ENCODE results near the gene KIF3C. TPM values are rescaled to one million over a fixed set of nuclear protein-coding genes. Genes with fewer than 3 reads are reported as not detected.
"Not testable (repeated sequence)": the region's sequence is repeated elsewhere in the genome, so short reads cannot be mapped to it uniquely, and the experiment has no call there.

KIF3C gene
- total RNA-seq, 1 experiment from 2014 or later = 17.5 TPM

- no peak for DNase-seq (ENCODE audit: low read depth)
These were observed 15.6 kb downstream of the KIF3C start for GRCh38 chr2:25966531-25967270.

GRCh38 chr2:25964891-25965290 lies 17.4 kb downstream of the KIF3C start:
- DNase-seq (ENCODE audit: low read depth) = peak; percentile 64

- peak; percentile 93 for DNase-seq (ENCODE audit: low read depth)
These were observed 21.4 kb downstream of the KIF3C start for GRCh38 chr2:25960920-25961319.

- DNase-seq (ENCODE audit: low read depth) = no peak
These were observed 21.9 kb downstream of the KIF3C start for GRCh38 chr2:25960396-25960795.

DNA sequence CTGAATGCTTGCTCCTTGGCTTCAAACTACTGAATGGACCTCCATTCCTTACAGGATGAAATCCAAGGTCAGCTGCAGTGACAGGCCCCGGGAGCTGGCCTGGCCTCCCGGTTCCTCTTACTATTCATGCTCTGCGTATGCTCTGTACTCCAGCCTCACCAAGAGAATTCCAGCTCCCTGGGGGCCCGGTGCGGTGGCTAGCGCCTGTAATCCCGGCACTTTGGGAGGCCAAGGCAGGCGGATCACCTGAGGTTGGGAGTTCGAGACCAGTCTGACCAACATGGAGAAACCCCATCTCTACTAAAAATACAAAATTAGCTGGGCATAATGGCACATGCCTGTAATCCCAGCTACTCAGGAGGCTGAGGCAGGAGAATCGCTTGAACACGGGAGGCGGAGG lies 23.7 kb downstream of the KIF3C start:
- not testable (repeated sequence) for DNase-seq (ENCODE audit: low read depth)

DNA sequence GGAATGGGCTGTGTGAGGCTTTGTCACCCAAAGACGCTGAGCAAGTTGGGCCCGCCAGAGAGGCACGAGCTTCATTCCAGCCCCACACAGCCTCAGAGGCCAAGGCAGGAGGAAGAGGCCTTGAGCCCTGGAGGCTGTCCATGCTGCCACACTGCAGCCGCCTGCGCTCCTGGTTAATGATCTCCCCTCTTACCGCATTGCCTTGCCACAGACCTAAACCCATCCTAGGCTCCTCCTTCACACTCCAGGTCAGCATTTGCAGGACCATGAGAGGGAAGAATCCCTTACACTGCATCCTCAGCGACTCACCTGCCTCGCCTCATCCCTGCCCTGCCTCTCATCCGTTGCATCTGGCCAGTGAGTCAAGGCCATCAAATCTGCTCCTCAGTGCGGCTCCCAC lies 24.6 kb downstream of the KIF3C start:
- DNase-seq (ENCODE audit: low read depth) = no peak

- no peak for DNase-seq (ENCODE audit: low read depth)
These were observed 26.3 kb downstream of the KIF3C start for GRCh38 chr2:25955869-25956535.

DNA sequence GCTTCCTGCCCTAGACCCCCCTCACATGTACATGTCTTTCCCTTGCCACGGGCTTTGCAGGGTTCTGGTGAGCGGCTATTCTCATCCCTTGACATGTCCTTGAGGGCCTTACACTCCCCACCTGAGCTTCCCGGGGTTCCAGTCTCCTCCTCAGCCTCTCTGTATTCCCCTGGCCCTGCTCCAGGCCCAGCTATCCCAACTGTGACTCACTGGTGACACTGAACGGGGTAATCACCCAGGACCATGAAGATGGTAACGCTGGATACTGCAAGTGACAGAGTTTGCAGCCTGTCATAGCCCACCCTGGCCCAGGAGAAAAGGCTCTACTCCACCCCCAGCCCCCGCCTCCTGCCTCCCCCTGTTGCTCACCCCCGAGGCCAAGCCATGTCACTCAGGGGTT lies 27.3 kb downstream of the KIF3C start:
- DNase-seq (ENCODE audit: low read depth) = peak; percentile 30

DNA sequence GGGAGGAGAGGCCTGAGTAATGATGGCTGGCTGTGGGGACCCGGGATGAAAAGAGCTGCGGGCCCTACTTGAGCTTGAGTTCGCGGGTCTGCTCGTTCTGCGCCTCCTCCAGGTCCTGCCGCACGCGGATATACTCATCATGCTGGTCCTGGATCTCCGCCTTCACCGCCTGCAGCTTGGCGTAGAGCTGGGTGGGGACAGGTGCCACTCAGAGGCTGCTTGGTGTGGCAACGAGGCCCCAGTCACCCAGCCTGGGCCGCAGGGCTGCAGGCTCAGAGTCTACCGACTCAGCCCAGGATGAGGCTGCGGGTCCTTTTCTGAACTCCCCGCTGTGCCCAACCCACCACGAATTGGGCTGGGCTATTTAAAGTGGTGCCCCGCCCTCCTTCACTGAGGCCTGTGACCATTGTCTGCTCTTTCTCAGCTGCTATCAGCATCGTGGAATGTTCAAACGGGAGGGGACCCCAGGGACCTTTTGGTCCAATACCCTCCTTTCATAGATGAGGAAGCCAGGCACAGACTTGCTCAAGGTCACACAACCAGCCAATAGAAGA lies 28.0 kb downstream of the KIF3C start:
- no peak for DNase-seq (ENCODE audit: low read depth)

GRCh38 chr2:25951071-25951547 lies 31.2 kb downstream of the KIF3C start:
- peak; percentile 70 for DNase-seq (ENCODE audit: low read depth)

GRCh38 chr2:25948437-25948836 lies 33.9 kb downstream of the KIF3C start:
- no peak for DNase-seq (ENCODE audit: low read depth)

DNA sequence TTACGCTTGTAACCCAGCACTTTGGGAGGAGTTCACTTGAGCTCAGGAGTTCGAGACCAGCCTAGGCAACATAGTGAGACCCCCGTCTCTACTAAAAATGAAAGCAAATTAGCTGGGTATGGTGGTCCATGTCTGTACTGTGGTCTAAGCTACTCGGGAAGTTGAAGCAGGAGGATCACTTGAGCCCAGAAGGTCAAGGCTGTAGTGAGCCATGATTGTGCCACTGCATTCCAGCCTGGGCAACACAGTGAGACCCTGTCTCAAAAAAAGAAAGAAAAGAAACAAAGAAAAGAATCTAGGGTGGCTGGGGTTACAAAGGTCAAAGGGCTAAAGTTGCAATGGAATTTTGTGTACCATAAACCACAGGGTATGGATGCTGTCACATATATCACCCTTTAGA lies 41.3 kb downstream of the KIF3C start:
- DNase-seq (ENCODE audit: low read depth) = no peak

DNA sequence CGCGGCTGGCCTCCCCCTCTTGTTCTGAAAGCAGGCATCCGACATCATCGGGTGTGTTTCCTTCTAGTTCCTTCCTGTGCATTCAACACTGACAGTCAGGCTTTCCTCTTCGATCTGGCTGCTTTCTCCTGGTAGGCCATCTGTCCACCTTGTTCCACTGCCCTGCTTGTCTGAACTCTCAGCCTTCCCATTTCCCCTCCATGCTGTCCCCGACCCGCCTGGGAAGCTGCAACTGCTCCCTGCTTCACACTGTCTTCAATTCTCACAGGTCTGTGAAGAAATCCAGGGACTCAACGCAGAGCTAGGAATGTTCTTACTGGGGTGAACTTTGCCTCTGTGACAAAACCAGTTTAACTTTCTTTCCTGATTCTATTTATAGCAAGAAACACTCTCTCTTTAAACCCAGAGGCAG lies 43.0 kb downstream of the KIF3C start:
- DNase-seq (ENCODE audit: low read depth) = no peak

- no peak for DNase-seq (ENCODE audit: low read depth)
These were observed 44.0 kb downstream of the KIF3C start for GRCh38 chr2:25938345-25938744.

DNA sequence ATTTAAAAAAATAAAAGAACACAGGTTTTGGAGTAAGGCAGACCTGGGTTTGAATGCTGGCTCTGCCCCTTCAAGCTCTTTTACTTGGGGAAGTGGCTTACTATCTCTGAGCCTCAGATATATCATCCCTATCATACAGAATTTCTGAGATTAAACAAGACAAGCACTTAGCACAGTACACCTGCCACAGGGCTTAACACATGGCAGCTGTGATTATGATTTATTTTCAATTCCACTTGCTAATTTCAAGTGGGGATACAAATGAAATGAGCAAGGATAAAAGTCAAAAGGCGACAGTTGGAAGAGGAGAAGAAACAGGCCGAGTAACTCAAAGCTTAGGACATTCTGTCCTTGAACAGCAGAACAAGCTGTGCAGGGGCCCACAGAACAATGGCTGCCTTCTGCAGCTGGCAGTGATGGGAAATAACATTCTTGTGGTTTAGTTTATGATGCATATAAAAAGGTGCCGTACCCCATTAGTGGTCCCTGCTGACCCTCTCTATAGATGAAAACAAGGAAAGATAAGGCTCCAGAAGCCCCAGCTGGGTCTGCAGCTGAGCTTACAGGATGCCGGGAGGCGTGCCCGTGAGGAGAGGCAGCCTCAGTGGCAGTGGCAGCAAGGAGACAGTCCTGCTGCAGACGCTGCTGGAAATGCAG lies 45.3 kb downstream of the KIF3C start:
- no peak for DNase-seq (ENCODE audit: low read depth)

DNA sequence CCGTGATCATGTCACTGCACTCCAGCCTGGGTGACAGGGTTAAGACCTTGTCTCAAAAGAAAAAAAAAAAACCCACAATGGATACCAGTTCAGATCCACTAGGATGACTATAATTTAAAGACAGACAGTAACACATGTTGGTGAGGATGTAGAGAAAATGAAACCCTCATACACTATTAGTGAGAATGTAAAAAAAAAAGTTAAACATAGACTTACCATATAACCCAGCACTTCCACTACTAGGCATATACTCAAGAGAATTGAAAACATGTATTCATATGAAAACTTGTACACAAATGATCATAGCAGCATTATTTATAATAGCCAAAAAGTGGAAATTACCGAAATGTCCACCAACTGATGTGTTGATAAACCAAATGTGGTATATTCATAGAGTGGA lies 48.7 kb downstream of the KIF3C start:
- no peak for DNase-seq (ENCODE audit: low read depth)

DNA sequence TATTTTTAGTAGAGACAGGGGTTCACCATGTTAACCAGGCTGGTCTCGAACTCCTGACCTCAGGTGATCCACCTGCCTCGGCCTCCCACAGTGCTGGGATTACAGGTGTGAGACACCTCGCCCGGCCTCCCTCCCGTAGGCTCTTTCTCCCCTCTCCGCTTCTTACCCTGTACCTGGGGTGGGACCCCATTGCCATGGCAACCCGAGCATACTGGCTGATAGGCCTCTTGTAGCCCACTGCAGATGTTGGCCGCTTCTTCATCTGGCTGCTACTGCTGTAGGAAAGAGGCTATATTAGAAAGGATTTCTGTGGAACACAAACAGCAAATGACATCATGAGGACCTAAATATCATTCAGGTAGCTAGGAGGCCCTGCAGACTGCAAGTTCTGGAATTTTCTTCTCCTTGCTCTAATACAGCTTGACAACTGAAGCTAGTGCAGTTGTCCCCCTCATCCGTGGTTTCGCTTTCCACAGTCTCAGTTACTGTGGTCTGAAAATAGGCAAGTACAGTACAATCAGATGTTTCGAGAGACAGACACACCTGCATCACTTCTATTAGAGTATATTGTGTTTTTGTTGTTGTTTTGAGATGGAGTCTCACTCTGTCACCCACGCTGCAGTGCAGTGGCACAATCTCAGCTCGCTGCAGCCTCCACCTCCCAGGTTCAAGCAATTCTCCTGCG lies 52.4 kb downstream of the KIF3C start:
- DNase-seq (ENCODE audit: low read depth) = no peak

- DNase-seq (ENCODE audit: low read depth) = no peak
These were observed 53.6 kb downstream of the KIF3C start for GRCh38 chr2:25928668-25929067.

DNA sequence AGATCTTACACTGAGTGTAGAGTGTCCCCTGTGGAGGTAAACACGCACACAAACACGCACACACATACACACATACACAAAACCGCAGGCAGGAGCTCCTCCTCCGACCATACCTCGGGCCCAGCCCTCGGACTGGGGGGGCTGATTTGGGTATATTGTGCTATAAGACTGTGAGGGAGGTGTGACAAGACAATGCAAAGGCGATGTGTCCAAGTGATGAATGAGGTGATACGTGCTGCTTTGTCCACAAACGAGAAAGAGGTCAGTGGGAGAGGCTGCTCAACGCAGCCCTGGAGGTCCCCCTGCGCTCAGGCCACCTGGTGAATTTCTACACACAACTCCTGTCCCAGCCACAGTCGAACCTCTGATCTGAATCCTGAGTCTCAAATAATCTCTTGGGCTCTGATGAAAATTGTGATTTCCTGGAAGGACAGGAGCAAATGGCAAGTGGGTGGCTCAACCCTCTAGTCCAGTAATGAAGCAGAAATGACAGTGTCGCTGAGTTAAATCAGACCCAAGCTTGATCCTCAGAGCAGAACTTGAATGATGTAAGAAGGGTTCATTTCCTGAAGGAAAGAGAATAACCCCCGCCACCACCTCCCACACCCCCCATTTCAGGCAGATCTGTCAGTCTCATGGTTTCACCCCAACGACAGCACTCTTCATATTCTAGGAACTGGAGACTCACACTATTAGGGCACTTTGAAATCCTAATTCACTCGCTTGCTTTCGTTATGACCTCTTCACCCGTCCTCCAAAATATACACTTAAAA lies 55.1 kb downstream of the KIF3C start:
- no peak for DNase-seq (ENCODE audit: low read depth)

GRCh38 chr2:25922501-25922900 lies 59.8 kb downstream of the KIF3C start:
- no peak for DNase-seq (ENCODE audit: low read depth)
